ENCODE data around the gene GPR141.

GRCh38 chr7:37635346-37635745, 48.2 kb upstream of the GPR141 start:
- TF ChIP-seq, protein P1, sequence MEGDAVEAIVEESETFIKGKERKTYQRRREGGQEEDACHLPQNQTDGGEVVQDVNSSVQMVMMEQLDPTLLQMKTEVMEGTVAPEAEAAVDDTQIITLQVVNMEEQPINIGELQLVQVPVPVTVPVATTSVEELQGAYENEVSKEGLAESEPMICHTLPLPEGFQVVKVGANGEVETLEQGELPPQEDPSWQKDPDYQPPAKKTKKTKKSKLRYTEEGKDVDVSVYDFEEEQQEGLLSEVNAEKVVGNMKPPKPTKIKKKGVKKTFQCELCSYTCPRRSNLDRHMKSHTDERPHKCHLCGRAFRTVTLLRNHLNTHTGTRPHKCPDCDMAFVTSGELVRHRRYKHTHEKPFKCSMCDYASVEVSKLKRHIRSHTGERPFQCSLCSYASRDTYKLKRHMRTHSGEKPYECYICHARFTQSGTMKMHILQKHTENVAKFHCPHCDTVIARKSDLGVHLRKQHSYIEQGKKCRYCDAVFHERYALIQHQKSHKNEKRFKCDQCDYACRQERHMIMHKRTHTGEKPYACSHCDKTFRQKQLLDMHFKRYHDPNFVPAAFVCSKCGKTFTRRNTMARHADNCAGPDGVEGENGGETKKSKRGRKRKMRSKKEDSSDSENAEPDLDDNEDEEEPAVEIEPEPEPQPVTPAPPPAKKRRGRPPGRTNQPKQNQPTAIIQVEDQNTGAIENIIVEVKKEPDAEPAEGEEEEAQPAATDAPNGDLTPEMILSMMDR (IDR thresholded peaks at IDR 0.05; ENCODE audit: low read length) = no peak
- TF ChIP-seq EZH2phosphoT487 (IDR thresholded peaks at IDR 0.05; ENCODE audit: low read length) = no peak

All from MM.1S (cell line).